Subcutaneous adipose tissue (tissue), 4 donors: ENCODE measurements around the gene SYT9. TPM values are rescaled to one million over a fixed set of nuclear protein-coding genes. Genes with fewer than 3 reads are reported as not detected.

Source experiments
- total RNA-seq, 4 donors: library from RNA; depleted of rRNA; stranded (reverse); fragments of >200 nt; gene quantifications; one replicate each; pipeline ENCODE4 v1.1.0, GENCODE V29; 2016
- TF ChIP-seq, protein P1 (sequence below): fragments of 450-650 bp; IDR thresholded peaks from one replicate; pipeline ENCODE4 v1.5.1; 2016; ENCODE audit warnings: low read depth, mild to moderate bottlenecking, control low read depth, antibody characterized with exemption, moderate library complexity

Gene SYT9
- total RNA-seq, 4 donors from 2014 or later, result not detected

DNA sequence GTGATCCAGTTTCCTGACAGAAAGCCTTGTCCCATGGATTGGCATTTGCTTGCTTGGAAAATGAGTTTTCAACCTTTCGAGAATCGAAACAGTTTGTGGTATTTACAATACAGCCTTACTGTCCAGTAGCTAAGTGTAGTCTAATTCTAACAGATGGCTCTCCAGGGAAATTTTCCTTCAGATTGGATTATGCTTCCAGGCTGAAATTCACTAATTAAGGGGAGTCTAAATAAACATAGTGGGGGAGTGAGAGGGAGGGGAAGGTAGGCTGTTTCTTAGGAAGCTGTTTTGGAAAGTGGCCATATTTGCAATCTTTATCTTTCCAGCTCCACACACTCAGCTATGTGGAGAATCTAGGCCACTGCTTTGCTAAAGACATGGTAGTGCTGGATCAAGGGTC lies 81.3 kb downstream of the SYT9 start:
- TF ChIP-seq, protein P1, sequence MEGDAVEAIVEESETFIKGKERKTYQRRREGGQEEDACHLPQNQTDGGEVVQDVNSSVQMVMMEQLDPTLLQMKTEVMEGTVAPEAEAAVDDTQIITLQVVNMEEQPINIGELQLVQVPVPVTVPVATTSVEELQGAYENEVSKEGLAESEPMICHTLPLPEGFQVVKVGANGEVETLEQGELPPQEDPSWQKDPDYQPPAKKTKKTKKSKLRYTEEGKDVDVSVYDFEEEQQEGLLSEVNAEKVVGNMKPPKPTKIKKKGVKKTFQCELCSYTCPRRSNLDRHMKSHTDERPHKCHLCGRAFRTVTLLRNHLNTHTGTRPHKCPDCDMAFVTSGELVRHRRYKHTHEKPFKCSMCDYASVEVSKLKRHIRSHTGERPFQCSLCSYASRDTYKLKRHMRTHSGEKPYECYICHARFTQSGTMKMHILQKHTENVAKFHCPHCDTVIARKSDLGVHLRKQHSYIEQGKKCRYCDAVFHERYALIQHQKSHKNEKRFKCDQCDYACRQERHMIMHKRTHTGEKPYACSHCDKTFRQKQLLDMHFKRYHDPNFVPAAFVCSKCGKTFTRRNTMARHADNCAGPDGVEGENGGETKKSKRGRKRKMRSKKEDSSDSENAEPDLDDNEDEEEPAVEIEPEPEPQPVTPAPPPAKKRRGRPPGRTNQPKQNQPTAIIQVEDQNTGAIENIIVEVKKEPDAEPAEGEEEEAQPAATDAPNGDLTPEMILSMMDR, result no peak

DNA sequence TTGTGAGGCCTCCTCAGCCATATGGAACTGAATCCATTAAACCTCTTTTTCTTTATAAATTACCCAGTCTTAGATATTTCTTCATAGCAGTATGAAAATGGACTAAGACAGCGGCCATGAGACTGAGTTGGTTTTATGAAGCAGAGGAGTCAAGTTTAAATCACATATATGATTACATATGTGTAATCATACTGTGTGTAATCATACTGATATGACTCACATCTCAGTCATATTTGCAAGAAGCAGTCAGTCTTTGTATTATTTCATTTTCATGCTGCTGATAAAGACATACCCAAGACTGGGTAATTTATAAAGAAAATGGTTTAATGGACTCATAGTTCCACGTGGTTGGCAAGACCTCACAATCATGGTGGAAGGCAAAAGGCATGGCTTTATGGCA lies 89.8 kb downstream of the SYT9 start:
- TF ChIP-seq, protein P1, result no peak

DNA sequence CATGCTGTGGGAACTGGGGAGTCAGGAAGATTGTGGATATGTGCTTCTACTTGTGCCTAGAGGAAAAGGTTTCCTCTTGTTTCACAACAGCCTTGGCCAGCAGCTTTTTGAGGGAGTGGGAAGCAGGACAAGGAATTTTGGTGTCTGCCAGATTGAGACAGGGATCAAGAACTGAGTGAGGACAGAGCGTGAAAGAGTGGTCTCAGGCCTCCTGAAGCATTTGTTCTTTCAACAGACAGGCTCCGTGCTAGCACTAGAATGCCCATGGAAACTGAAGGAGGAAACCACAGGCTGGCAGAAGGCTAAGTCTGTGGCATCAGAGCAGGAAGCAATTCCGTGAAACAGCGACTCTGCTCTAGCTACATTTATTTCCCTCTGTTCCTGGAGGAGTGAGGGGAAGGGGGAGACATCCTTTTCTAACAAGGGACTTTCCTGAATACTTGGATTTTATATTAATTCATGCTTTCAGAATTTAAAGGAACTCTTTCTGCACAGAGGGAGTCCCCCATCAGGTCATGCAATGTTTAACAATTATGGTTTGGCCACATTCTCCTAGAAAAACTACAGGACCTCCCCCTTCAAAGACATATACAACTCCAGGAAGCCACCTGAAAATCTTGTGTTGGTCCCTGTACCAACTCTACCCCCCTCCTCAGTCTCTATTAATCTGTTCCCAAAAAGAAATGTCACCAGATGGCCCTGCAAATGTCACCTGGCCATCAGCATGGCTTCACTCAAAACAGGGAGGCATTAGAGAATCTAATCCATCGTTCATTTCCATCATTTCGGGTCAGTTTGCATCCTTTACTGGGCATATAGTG lies 96.1 kb downstream of the SYT9 start:
- TF ChIP-seq, protein P1, result no peak

DNA sequence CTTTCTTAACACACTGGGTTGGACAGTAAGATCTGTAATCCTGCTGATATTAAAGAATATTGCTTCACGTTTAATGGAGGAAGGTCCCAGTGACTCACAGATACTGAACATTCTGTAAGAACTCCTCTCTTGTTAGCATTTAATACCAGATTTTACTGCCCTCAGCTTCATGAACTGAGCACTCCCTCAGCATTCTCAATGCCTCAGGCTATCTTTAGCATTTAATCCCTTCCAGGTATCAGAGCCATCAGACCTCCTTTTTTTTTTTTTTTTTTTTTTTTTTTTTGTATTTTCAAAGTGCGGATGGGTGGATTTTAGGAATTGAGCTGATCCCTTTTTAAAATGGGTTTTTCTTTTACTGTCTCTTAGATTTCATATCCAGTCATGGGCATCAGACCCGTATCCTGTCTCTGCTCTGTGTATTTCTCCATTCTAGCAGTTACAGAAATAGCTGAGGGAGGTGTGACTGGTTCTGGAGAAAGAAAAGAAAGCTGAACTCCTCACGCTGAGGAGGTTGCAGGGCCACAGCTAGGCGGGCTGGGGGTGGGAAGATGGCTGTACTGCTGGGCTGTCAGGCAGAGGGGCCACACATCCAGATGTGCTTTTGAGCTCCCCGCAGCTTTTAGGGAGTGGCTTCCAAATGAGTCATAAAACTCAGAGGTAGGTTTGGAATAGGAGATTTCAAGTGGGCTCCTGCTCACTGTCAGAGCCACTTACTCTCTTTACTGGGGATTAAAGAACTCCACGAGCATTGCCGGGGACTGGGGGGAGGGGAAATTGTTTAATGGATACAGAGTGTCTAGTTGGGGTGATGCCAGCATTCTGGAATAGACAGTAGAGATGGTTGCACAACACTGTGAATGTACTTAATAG lies 97.0 kb downstream of the SYT9 start:
- TF ChIP-seq, protein P1, result no peak

DNA sequence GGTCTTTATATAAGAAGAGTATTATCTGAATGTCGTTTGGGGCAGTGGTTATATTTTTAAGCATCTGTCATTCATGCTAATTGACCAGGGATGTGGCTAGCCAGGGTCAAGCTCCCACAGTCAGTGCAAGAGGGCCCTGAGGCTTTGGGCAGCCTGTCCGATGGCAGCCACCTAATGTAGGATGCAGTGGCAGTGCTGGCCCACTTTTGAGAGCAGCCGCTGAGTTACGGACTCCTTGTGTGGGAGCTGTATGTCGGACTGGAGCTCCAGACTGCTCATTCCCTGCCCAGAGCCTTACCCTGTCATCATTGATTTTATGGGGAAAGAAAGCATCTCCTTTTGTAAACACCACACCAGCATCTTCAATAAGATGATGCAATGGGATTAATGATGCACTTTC lies 99.5 kb downstream of the SYT9 start:
- TF ChIP-seq, protein P1, result no peak

DNA sequence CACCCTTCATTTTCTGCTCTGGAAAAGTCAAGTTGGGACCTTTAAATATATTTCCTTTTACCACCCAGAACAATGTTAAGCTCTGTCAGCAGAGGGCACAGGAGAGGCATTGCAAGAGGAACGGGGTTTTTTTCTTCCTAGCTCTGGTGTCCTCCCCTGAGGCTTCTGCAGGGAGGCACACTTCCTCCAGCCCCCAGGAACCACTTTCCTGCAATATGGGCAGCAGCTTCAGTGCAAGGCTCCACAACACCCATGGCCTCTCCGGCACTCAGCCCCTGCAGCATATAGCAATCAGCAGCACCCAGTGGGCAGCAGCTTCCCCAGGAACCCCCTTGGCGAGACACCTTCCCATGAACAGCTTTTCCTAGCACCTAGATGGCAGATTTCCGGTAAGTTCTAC lies 101.4 kb downstream of the SYT9 start:
- TF ChIP-seq, protein P1, result no peak

DNA sequence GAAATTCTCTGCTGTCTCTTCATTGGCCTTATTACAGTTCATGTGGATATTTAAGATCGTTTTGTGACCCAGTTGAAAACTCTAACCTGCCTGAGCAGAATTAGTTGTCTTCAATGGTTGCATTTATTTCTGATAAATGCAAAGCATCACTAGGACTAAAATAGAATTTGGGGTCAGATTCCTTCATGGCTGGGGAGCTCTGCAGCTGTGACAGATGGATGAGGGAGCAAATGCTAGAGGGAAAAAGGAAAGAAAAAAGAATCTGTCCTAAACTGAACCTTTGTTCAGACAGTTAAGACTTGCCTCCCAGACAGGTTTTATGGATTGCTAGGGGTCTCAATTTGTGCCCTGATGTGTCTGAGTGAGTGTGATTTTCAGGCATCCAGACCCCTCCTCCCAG lies 113.0 kb downstream of the SYT9 start:
- TF ChIP-seq, protein P1, result no peak
